OCI-LY7 (cell line): ENCODE measurements around the gene SNAPC5. TPM values are rescaled to one million over a fixed set of nuclear protein-coding genes. Genes with fewer than 3 reads are reported as not detected.
"Not testable (repeated sequence)": the region's sequence is repeated elsewhere in the genome, so short reads cannot be mapped to it uniquely, and the experiment has no call there.

Source experiments
- BruUV-seq: library from RNA; stranded (reverse); fragments of 400-500 nt; replicated peaks from 2 replicates; lab custom pipeline; 2021; lab: Mats Ljungman, UMichigan
- CTCF ChIA-PET: fragments of 300-600 bp; sonication (Branson Sonifier 250); formaldehyde crosslinking; loops from one replicate; lab custom pipeline; 2022; ENCODE audit warnings: antibody characterized with exemption; ENCODE audit not compliant: unreplicated experiment; lab: Charles Lee
- POLR2A ChIA-PET: fragments of 300-600 bp; sonication (Branson Sonifier 250); formaldehyde crosslinking; loops from one replicate; lab custom pipeline; 2022; ENCODE audit warnings: antibody characterized with exemption; lab: Charles Lee
- DNase-seq: peaks from one replicate; pipeline ENCODE4 v3.0.0-alpha.2; 2015; ENCODE audit warnings: low spot score
- H2AFZ ChIP-seq: fragments of 200-600 bp; sonication (generic), shearing (Covaris generic); 2 replicates; pipeline ENCODE4 v1.6.1; 2014; ENCODE audit warnings: mild to moderate bottlenecking, antibody characterized with exemption, low read length, moderate library complexity
- H3K27ac ChIP-seq: fragments of 200-600 bp; sonication (generic); 2 replicates; pipeline ENCODE4 v1.5.1; 2014; ENCODE audit warnings: mixed run types, low read depth, mild to moderate bottlenecking, moderate library complexity, low read length, inconsistent platforms; ENCODE audit not compliant: poor library complexity, severe bottlenecking
- H3K36me3 ChIP-seq: fragments of 200-600 bp; sonication (generic); 2 replicates; pipeline ENCODE4 v1.6.1; 2014; ENCODE audit warnings: mild to moderate bottlenecking, antibody characterized with exemption, low read length, moderate library complexity, mixed read lengths; ENCODE audit not compliant: insufficient read depth
- H3K4me1 ChIP-seq: fragments of 200-600 bp; sonication (generic); 2 replicates; pipeline ENCODE4 v1.5.1; 2014; ENCODE audit warnings: mild to moderate bottlenecking, low read length; ENCODE audit not compliant: insufficient read depth, poor library complexity, severe bottlenecking
- H3K4me2 ChIP-seq: fragments of 200-600 bp; sonication (generic); 2 replicates; pipeline ENCODE4 v1.6.1; 2014; ENCODE audit warnings: mild to moderate bottlenecking, low read length
- H3K4me3 ChIP-seq: fragments of 200-600 bp; sonication (generic); 2 replicates; pipeline ENCODE4 v1.5.1; 2014; ENCODE audit warnings: mild to moderate bottlenecking, low read depth, low read length; ENCODE audit not compliant: poor library complexity, severe bottlenecking
- H3K79me2 ChIP-seq: fragments of 200-600 bp; sonication (generic); 2 replicates; pipeline ENCODE4 v1.6.1; 2016; ENCODE audit warnings: low read depth, mild to moderate bottlenecking, low read length, moderate library complexity, mixed read lengths; ENCODE audit not compliant: insufficient read depth
- H3K9me2 ChIP-seq: fragments of 200-600 bp; sonication (generic); 2 replicates; pipeline ENCODE4 v1.6.1; 2016; ENCODE audit warnings: mild to moderate bottlenecking, low read length, mixed read lengths; ENCODE audit not compliant: insufficient read depth
- H3K9me3 ChIP-seq: fragments of 200-600 bp; sonication (generic); 2 replicates; pipeline ENCODE4 v1.6.1; 2014; ENCODE audit warnings: mild to moderate bottlenecking, mixed run types, low read length, mixed read lengths
- H4K20me1 ChIP-seq: fragments of 200-600 bp; sonication (generic); 2 replicates; pipeline ENCODE4 v1.6.1; 2014; ENCODE audit warnings: mild to moderate bottlenecking, antibody characterized with exemption, low read length, moderate library complexity, mixed read lengths; ENCODE audit not compliant: insufficient read depth
- CTCF ChIP-seq: fragments of 200-600 bp; sonication (generic); conservative IDR thresholded peaks from 2 replicates; pipeline ENCODE4 v1.5.1; 2014; ENCODE audit warnings: mild to moderate bottlenecking, antibody characterized with exemption, low read length, moderate library complexity, mixed read lengths
- EZH2phosphoT487 ChIP-seq: fragments of 200-600 bp; sonication (generic); IDR thresholded peaks from 2 replicates; pipeline ENCODE4 v1.6.1; 2018; ENCODE audit warnings: low read depth, borderline replicate concordance, mild to moderate bottlenecking, mixed run types, antibody characterized with exemption, low read length, moderate library complexity, mixed read lengths
- intact Hi-C: fragments of 100-400 bp; cut with micrococcal nuclease; formaldehyde crosslinking; loops from one replicate; pipeline ENCODE4 v1.10.0; 2022; ENCODE audit not compliant: unreplicated experiment
- total RNA-seq, 2 experiments: library from RNA; depleted of rRNA in 1 of 2; stranded (reverse); fragments of >200 nt in 1 of 2; shearing (Covaris generic) in 1 of 2; gene quantifications; 2 replicates each; pipeline ENCODE4 v1.2.3, GENCODE V29; 2014 to 2022

The SNAPC5 gene
- total RNA-seq, 2 experiments from 2014 or later, result 26.5 to 30.7 TPM

GRCh38 chr15:66503780-66504562, 6.4 kb upstream of the SNAPC5 start:
- Histone ChIP-seq H3K36me3 (peaks cover 65% of the 10 kb centered on the region), H3K9me3 (no peaks in the 10 kb centered on the region), H3K4me3 (peak overlapping the region; percentile 100), H3K79me2 (peaks cover 88% of the 10 kb centered on the region), H3K4me1 (peaks cover 56% of the 10 kb centered on the region), H2AFZ (no peak overlapping the region), H3K27ac (peak overlapping the region; percentile 85), H3K9me2 (no peaks in the 10 kb centered on the region), H3K4me2 (peak overlapping the region; percentile 78), H4K20me1 (peaks cover 35% of the 10 kb centered on the region)
- CTCF ChIA-PET, result no interaction called here
- intact Hi-C loops, result loop anchor here (10.0 kb wide), 3 partner anchors 201 to 1021 kb away; partner anchors contain the start of genes C15orf61 and SMAD6
- POLR2A ChIA-PET, result interaction anchor here (0.6 to 1.2 kb wide), 4 partner anchors 12 to 184 kb away, joined by 3 to 6 read pairs (median 4); no protein-coding TSS in a partner anchor
- no peak for TF ChIP-seq EZH2phosphoT487
- TF ChIP-seq CTCF, result no peak
- peak; percentile 9 for DNase-seq
- TSS peak; percentile 64 for BruUV-seq

GRCh38 chr15:66503041-66503648, 5.6 kb upstream of the SNAPC5 start:
- DNase-seq, BruUV-seq, CTCF ChIA-PET, H3K9me2 ChIP-seq, H3K9me3 ChIP-seq, H2AFZ ChIP-seq: not testable (repeated sequence)
- Histone ChIP-seq H3K4me3 (peak overlapping the region; percentile 100), H3K36me3 (peaks cover 65% of the 10 kb centered on the region), H3K4me2 (peak overlapping the region; percentile 78), H4K20me1 (peaks cover 41% of the 10 kb centered on the region), H3K79me2 (peaks cover 82% of the 10 kb centered on the region), H3K4me1 (peaks cover 58% of the 10 kb centered on the region), H3K27ac (peak overlapping the region; percentile 85)
- intact Hi-C loops, result loop anchor here (10.0 kb wide), 3 partner anchors 202 to 1022 kb away; partner anchors contain the start of genes C15orf61 and SMAD6
- POLR2A ChIA-PET, result interaction anchor here (0.6 to 1.2 kb wide), 3 partner anchors 11 to 183 kb away, joined by 3 to 6 read pairs (median 5); no protein-coding TSS in a partner anchor

GRCh38 chr15:66502491-66502890, 4.9 kb upstream of the SNAPC5 start:
- Histone ChIP-seq H3K4me1 (peaks cover 56% of the 10 kb centered on the region), H3K27ac (peak overlapping the region; percentile 85), H3K4me2 (peak overlapping the region; percentile 78), H3K36me3 (peaks cover 70% of the 10 kb centered on the region), H3K4me3 (peak overlapping the region; percentile 100), H3K9me3 (no peaks in the 10 kb centered on the region), H4K20me1 (peaks cover 41% of the 10 kb centered on the region), H2AFZ (no peak overlapping the region), H3K79me2 (peaks cover 76% of the 10 kb centered on the region), H3K9me2 (no peaks in the 10 kb centered on the region)
- DNase-seq, result no peak
- CTCF ChIA-PET, result no interaction called here
- BruUV-seq, result no TSS peak
- intact Hi-C loops, result loop anchor here (10.0 kb wide), 3 partner anchors 202 to 1022 kb away; partner anchors contain the start of genes C15orf61 and SMAD6
- POLR2A ChIA-PET, result no interaction called here
- TF ChIP-seq CTCF (no peak), EZH2phosphoT487 (no peak)

GRCh38 chr15:66500346-66500745, 2.8 kb upstream of the SNAPC5 start:
- POLR2A ChIA-PET, result interaction anchor here (1.0 kb wide), 1 partner anchor 8 kb away, joined by 5 read pairs; no protein-coding TSS in a partner anchor
- CTCF ChIA-PET, DNase-seq, H2AFZ ChIP-seq, BruUV-seq, H3K9me3 ChIP-seq, H3K9me2 ChIP-seq: not testable (repeated sequence)
- Histone ChIP-seq H3K79me2 (peaks cover 69% of the 10 kb centered on the region), H3K4me3 (peak overlapping the region; percentile 100), H3K4me1 (peaks cover 59% of the 10 kb centered on the region), H4K20me1 (peaks cover 41% of the 10 kb centered on the region), H3K4me2 (peak overlapping the region; percentile 78), H3K36me3 (peaks cover 91% of the 10 kb centered on the region), H3K27ac (peak overlapping the region; percentile 85)
- intact Hi-C loops, result loop anchor here (10.0 kb wide), 3 partner anchors 204 to 1024 kb away; partner anchors contain the start of genes C15orf61 and SMAD6
